ENCODE results near the gene MYH6.

GRCh38 chr14:23443411-23443812 lies 35.3 kb upstream of the MYH6 start:
- no peak for TF ChIP-seq CTCF (IDR thresholded peaks at IDR 0.05; ENCODE audit: insufficient read depth, low read length)
- TF ChIP-seq POLR2AphosphoS5 (IDR thresholded peaks at IDR 0.05; ENCODE audit: low read depth), result no peak
- no peak for TF ChIP-seq GABPA (IDR thresholded peaks at IDR 0.05; ENCODE audit: low read depth)
- TF ChIP-seq REST (IDR thresholded peaks at IDR 0.05; ENCODE audit: insufficient replicate concordance, low read depth), result no peak

All from HL-60 (cell line).